A204.1 (cell line): ENCODE results near the gene INTS7.
"Not testable (repeated sequence)": the region's sequence is repeated elsewhere in the genome, so short reads cannot be mapped to it uniquely, and the experiment has no call there.

Source experiments
- FAIRE-seq: peaks from 2 replicates; lab custom pipeline; 2012; peaks lifted over from hg19 to GRCh38; lab: Jason Lieb, UNC

INTS7 gene

GRCh38 chr1:212037900-212038299, 2.5 kb upstream of the INTS7 start:
- FAIRE-seq, result no peak

DNA sequence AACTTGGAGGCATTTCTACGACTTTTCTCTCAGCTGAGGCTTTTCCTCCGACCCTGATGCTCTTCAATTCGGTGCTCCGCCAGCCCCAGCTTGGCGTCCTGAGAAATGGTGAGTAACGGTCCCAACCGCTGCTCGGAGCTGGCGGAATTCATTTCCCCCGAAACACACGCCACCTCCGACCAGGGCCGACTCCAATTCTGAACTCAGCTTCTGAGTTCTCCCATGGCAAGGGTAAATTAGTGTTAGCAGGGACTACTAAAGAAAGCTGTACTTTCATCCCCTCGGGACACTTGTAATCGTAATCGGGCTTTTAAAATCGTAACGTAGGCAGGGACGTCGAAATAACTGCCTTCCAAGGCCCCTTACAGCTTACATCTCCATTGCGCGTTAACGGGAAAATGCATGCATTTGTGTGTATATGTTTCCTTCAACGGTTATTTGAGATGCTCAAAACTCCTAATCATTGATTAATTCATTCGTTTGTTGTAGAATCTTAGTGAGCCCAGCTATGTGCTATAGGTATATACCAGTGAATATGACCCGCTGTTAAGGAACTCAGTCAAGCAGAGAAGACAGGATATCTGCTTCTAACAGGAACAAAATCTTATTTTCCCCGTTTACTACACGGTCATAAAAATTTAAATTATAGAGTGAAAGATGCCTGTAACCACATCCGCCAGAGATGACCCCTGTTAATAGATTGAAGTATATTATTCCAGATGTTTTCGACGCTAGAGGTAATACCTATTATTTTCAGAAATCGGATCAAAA, 663 bp upstream of the INTS7 start:
- no peak for FAIRE-seq

DNA sequence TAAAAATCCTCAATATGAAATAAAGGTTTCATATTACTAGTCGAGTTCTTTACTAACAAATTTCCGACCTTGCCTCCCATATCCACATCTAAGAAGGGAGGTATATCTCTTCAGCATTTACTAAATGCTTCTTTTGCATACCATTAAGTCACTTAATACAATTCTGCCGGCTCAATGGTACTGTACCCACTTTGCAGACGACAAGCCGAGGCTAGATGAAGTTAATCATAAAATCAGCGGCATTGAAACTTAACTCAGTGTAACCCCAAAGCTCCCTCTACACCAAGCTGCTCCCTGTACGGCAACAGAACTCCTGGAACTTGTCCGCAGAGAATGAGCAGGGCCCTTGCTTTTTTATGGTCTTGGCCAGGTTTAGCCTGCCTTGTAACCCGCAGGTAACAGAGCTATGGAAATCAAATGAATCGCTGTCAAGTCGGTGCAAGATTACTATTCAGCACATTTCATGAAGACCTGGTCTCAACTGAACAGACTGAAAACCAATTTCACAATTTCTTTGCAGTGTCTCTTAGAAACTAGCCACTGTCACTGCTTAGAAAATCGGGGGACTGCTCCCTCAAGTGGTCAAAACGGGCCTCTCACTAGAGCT, 738 bp downstream of the INTS7 start:
- FAIRE-seq, result no peak

- FAIRE-seq, result no peak
Observed at GRCh38 chr1:212030936-212031528, 4.3 kb downstream of the INTS7 start.

DNA sequence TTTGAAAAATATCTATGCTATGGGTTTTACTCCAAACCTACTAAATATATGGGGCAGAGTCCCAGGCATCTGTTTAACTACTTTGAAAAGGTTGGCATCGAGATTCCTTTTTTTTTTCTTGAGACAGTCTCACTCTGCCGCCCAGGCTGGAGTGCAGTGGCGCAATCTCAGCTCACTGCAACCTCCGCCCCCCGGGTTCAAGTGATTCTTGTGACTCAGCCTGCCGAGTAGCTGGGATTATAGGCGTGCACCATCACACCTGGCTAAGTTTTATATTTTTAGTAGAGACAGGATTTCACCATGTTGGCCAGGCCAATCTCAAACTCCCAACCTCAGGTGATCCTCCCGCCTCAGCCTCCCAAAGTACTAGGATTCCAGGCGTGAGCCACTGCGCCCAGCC, 7.6 kb downstream of the INTS7 start:
- not testable (repeated sequence) for FAIRE-seq

- FAIRE-seq, result no peak
Observed at GRCh38 chr1:212024469-212025149, 10.7 kb downstream of the INTS7 start.

DNA sequence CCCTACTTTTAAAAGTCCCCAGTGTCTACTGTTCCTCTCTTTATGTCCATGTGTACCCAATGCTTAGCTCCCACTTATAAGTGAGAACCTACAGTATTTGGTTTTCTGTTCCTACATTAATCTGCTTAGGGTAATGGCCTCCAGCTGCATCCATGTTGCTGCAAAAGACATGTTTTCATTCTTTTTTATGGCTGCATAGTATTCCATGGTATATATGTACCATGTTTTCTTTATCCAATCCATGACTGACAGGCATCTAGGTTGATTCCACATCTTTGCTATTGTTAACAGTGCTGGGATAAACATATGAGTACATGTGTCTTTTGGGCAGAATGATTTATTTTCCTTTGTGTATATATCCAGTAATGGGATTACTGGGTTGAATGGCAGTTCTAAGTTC, 12.4 kb downstream of the INTS7 start:
- not testable (repeated sequence) for FAIRE-seq

DNA sequence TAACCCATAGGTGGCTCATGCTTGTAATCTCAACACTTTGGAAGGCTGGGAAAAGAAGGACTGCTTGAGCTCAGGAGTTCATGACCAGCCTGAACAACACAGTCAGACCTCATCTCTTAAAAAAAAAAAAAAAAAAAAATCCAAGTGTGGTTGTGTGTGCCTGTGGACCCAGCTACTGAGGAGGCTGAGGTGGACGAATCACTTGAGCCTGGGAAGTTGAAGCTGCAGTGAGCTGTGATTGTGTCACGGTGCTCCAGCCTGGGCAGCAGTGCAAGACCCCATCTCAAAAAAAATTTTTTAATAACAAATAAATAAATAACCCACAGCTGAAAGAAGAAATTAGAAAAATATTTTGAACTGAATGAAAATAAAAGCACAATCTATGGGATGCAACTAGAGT, 13.8 kb downstream of the INTS7 start:
- no peak for FAIRE-seq

DNA sequence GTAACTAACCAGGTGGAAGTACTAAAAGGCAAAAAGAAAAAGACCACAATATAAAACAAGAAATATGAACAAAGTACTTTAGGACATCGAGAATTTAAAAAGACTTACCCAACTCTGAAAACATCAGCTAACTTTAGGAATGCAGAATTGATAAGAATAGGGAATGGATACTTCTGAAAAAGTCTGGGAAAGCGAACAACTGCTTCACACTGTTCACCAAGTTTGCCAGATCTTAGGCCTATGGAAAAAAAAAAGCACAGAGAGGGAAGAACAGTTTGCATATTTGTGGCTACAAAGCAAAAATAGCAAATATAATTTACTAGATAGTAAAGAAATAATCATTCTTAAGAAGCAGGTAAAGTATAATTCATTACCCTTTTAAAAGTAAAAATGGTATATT, 14.4 kb downstream of the INTS7 start:
- no peak for FAIRE-seq

DNA sequence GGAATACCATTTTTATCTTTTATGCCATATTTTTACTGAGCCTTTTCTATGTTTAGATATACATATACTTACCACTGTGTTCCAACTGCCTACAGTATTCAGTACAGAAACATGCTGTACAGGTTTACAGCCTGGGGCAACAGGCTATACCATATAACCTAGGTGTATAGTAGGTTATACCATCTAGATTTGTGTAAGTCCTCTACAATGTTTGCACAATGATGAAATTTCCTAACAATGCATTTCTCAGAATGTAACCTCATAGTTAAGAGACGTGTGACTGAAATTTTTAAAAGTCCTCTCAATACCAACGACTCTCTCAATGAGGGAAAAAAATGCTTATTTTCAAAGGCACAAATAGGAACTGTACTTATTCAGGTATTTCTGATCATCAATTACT, 21.7 kb downstream of the INTS7 start:
- FAIRE-seq, result no peak

DNA sequence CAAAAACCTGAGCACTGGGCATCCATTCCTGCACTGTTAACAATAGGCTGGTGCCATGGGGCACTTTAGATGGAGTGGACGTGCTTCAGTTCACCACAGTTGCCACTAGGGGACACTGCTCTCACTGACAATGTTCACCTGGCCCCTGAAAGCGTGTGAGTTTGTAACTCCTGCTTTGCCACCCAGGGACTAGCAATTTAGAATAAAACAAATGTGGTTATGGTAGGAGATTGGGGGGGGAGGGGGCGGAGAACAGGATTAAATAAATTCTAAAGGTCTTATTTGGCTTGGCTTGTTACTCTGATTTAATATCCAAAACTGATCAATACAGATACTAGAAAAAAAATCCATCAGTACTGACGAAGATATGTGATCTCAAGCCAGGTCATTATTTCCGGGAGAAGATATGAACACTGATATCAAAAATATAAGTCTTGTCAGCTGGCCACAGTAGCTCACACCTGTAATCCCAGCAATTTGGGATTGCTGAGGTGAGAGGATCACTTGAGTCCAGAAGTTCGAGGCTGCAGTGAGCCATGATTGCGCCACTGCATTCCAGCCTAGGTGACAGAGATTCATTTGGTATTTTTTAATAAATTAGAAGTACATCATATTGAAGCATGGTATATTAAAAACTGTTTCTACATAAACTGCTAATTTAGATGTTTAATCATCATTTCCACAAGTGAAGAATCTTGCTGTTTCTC, 23.2 kb downstream of the INTS7 start:
- no peak for FAIRE-seq

GRCh38 chr1:212010004-212010403, 25.4 kb downstream of the INTS7 start:
- no peak for FAIRE-seq

DNA sequence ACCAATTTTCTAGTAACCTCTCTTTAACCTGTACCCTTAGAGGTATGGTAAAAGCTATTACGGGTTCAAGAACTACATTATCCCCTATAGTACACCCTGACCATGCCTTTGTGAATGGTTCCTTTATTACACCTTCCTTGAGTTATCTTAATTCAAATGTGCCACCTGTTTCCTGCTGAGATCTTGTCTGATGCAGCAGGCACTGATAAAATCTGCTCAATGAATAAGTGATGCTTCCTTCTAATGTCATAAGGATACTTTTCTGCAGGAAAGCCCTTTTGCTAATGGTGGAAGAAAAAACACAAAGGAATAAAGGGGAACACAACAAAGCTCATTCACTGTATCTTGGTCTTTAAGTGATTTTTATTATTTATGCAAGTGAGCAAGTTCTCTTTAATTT, 25.8 kb downstream of the INTS7 start:
- FAIRE-seq, result no peak

GRCh38 chr1:212007886-212008285, 27.5 kb downstream of the INTS7 start:
- FAIRE-seq, result no peak

GRCh38 chr1:212007178-212007577, 28.2 kb downstream of the INTS7 start:
- FAIRE-seq, result no peak

DNA sequence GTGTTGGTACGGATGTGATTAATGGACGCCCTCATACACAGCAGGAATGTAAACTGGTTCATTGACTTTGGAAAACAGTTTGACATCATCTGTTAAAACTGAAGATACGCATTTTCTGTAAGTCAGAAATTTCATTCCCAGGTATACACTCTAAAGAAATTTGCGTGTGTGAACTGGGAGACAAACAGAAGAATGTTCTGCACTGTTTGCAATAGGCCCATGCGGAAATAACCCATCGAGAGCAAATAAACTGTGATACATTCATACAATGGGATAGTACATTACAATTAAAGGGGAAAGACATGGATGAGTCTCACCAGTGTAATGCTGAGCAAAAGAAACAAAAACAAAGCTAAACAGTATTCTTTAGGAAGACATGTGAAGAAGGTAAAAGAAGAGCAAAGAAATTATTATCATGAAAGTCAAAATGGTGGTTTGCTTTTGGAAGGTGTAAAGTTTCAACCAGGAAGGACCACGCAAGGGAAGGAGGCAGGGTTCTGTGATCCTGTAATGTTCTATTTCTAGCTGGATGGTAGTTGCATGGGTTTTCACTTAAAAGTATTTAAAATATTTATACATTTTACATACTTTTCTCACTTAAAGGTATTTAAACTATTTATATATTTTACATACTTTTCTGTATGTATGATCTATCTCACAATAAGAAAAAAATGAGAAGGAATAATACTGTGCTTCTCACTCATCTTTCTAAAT, 30.3 kb downstream of the INTS7 start:
- FAIRE-seq, result no peak

- FAIRE-seq, result no peak
Observed at GRCh38 chr1:212002536-212002935, 32.8 kb downstream of the INTS7 start.

DNA sequence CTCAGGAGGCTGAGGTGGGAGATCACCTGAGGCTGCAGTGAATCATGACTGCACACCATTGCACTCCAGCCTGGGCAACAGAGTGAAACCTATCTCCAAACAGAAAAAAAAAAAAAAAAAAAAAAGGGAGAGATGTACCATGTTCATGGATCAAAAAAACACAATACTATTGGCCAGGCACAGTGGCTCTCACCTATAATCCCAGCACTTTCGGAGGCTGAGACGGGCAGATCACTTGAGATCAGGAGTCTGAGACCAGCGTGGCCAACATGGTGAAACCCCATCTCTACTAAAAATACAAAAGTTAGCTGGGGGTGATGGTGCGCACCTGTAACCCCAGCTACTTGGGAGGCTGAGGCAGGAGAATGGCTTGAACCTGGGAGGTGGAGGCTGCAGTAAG, 37.9 kb downstream of the INTS7 start:
- not testable (repeated sequence) for FAIRE-seq

GRCh38 chr1:211991695-211992094, 43.7 kb downstream of the INTS7 start:
- no peak for FAIRE-seq

DNA sequence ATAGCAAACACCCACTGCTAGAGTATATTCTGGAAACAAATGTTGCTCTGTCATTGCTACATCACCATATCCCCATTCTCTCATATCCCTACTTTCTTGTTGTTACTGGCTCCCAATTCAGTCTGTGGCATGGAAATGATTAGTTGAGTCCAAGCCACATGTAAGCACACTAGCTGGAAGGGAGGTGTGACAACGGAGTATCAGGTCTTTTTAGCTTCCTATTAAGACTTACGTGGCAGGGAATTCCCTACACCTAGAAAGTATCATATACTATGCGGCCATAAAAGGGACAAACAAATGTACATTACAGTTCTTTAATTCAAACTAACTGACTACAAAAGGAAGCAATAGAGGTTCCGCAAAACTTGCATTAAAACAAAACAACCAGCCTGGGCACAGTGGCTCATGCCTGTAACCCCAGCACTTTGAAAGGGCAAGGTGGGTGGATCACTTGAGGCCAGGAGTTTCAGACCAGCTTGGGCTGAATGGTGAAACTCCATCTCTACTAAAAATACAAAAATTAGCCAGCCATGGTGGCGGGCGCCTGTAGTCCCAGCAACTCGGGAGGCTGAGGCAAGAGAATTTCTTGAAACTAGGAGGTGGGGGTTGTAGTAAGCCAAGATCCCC, 48.6 kb downstream of the INTS7 start:
- FAIRE-seq, result no peak

DNA sequence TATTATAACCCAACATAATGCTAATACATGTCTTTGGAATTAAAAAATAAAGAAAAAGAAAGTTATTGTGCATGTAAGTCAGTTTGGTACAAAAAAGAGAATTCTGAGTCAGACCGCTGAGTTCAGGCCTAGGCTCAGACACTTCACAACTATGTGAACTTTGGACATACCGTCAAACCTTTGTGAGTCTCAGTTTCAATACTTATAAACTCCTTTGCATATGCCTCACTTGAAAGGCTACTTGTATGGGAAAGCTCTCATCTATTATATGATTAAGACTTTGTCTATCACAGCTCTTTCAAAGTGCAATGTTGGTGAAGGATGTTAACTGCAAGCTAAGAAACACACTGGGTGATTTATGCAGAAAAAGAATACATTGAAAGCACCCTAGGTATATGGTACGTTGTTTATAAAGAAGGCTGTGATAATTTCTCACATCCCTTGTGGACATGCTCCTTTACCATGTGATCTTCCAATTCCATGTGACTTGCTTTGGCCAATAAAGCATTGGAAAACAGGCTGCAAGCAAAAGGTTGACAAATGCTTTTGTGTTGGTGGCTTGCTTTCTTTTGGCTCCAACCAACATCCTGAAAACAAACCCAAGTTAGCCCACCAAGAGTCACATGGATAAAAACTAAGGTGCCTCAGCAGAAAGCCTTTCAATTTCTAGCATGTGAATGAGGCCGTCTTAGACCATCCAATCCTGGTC, 49.6 kb downstream of the INTS7 start:
- no peak for FAIRE-seq
